ENCODE measurements around the gene PKM.

Gene PKM

DNA sequence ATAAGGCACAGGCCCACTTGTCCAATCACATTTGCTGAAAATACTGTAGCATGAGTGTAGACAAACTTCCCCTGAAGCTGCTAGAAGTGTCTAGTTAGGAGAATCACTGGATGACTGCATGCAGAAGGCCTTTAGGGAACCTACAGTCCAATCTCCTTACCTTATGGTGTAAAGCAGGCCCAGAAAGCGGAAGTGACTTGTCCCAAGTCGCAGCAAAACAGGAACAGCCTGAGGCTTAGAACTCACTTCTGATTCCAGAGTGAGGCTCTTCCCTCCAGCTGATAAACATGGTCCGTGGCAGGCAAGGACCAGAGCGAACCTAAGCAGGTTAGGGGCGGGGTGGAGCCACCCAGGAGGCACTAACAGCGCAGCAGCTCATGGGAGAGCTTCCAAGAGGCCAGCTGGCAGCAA lies 35.9 kb downstream of the PKM start:
- Histone ChIP-seq H3K14ac (ENCODE audit: low read length) (no peak overlapping the region), H3K27me3 (ENCODE audit: insufficient read depth, low read length) (no peaks in the 10 kb centered on the region), H2BK120ac (ENCODE audit: insufficient read depth, low read length, poor library complexity) (no peak overlapping the region), H4K91ac (ENCODE audit: low read depth, low read length) (no peak overlapping the region), H4K8ac (ENCODE audit: low read depth, low read length) (peak overlapping the region; percentile 20), H2BK12ac (ENCODE audit: low read length) (no peak overlapping the region), H2AK5ac (ENCODE audit: low read length) (no peak overlapping the region), H3K4me3 (ENCODE audit: low read depth, low read length) (no peak overlapping the region), H3K9ac (ENCODE audit: low read length) (no peak overlapping the region), H3K4me1 (ENCODE audit: control insufficient read depth in 1 of 2, insufficient read depth in 2 of 2, low read length in 2 of 2) (peaks cover 4 to 13% of the 10 kb centered on the region in 2 experiments), H3K27ac (ENCODE audit: low read depth, low read length) (peak overlapping the region; percentile 31), H2AFZ (ENCODE audit: insufficient read depth, low read length, poor library complexity) (no peak overlapping the region), H3K79me1 (ENCODE audit: low read length) (peaks cover 6% of the 10 kb centered on the region), H4K12ac (ENCODE audit: low read depth, low read length) (no peak overlapping the region), H3K18ac (ENCODE audit: low read length) (no peak overlapping the region), H3K9me3 (ENCODE audit: insufficient read depth, low read depth, low read length) (peaks cover 2% of the 10 kb centered on the region), H3K36me3 (ENCODE audit: control insufficient read depth in 1 of 2, insufficient read depth in 2 of 2, low read length in 2 of 2) (peaks cover 17 to 20% of the 10 kb centered on the region in 2 experiments), H3K23ac (ENCODE audit: low read length) (no peak overlapping the region), H3K79me2 (ENCODE audit: control insufficient read depth, insufficient read depth, low read length, poor library complexity) (peaks cover 2% of the 10 kb centered on the region), H2BK5ac (ENCODE audit: low read depth, low read length, poor library complexity) (no peak overlapping the region), H3K4ac (ENCODE audit: low read depth, low read length) (no peak overlapping the region), H3K4me2 (ENCODE audit: low read length) (no peak overlapping the region)
- no CpG with 5 or more reads among the region's 6 CpGs for WGBS (ENCODE audit: extremely low coverage, insufficient coverage, insufficient read length)
- peak; percentile 98 for DNase-seq

- Histone ChIP-seq H3K4ac (ENCODE audit: low read depth, low read length) (no peak overlapping the region), H3K27ac (ENCODE audit: low read depth, low read length) (no peak overlapping the region), H3K4me1 (ENCODE audit: control insufficient read depth in 1 of 2, insufficient read depth in 2 of 2, low read length in 2 of 2) (peaks cover 4 to 13% of the 10 kb centered on the region in 2 experiments), H4K91ac (ENCODE audit: low read depth, low read length) (no peak overlapping the region), H4K8ac (ENCODE audit: low read depth, low read length) (no peak overlapping the region), H4K12ac (ENCODE audit: low read depth, low read length) (no peak overlapping the region), H2BK120ac (ENCODE audit: insufficient read depth, low read length, poor library complexity) (no peak overlapping the region), H3K4me2 (ENCODE audit: low read length) (no peak overlapping the region), H3K36me3 (ENCODE audit: control insufficient read depth in 1 of 2, insufficient read depth in 2 of 2, low read length in 2 of 2) (peaks cover 7 to 9% of the 10 kb centered on the region in 2 experiments), H3K18ac (ENCODE audit: low read length) (no peak overlapping the region), H3K9me3 (ENCODE audit: insufficient read depth, low read depth, low read length) (peaks cover 2% of the 10 kb centered on the region), H3K14ac (ENCODE audit: low read length) (no peak overlapping the region), H3K79me2 (ENCODE audit: control insufficient read depth, insufficient read depth, low read length, poor library complexity) (peaks cover 2% of the 10 kb centered on the region), H2BK5ac (ENCODE audit: low read depth, low read length, poor library complexity) (no peak overlapping the region), H2BK12ac (ENCODE audit: low read length) (no peak overlapping the region), H3K27me3 (ENCODE audit: insufficient read depth, low read length) (no peaks in the 10 kb centered on the region), H3K4me3 (ENCODE audit: low read depth, low read length) (no peak overlapping the region), H2AFZ (ENCODE audit: insufficient read depth, low read length, poor library complexity) (no peak overlapping the region), H3K23ac (ENCODE audit: low read length) (no peak overlapping the region), H2AK5ac (ENCODE audit: low read length) (no peak overlapping the region), H3K79me1 (ENCODE audit: low read length) (peaks cover 6% of the 10 kb centered on the region), H3K9ac (ENCODE audit: low read length) (no peak overlapping the region)
- 100% methylated on average over 2 of the region's 8 CpGs for WGBS (ENCODE audit: extremely low coverage, insufficient coverage, insufficient read length)
- no peak for DNase-seq
Measured at GRCh38 chr15:72193836-72194396, 37.1 kb downstream of the PKM start.

GRCh38 chr15:72192416-72192815 lies 38.6 kb downstream of the PKM start:
- H3K9ac ChIP-seq (ENCODE audit: low read length), result no peak overlapping the region
- no CpG with 5 or more reads among the region's 3 CpGs for WGBS (ENCODE audit: extremely low coverage, insufficient coverage, insufficient read length)
- no peak overlapping the region for H3K23ac ChIP-seq (ENCODE audit: low read length)

DNA sequence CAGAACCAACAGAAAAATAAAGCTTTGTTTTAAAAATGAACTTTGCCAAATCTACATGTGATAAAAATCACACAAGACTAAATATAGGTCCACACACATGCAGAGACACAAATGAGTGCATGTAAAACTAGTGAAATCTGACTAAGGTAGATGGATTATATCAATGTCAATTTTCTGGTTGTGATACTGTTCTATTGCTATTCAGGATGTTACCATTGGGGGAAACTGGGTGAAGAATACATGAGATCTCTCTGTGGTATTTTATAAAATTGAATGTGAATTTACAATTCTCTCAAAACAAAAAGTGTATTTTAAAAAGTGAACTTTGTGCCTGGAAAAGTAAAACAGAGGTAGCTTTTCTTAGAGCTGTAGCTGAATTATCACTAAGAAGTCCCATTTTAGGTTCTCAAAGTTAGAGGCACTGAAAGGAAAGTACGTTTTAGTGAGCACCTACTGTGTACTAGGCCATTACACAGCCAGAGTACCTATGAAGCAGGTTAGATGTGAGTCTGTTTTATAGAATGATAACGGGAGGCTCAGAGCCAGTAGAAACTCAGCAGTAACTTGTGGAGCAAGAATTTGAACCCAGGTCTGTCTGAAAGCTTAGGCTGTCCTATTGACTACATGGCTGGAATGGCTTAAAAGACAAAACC lies 41.6 kb downstream of the PKM start:
- Histone ChIP-seq H3K4ac (ENCODE audit: low read depth, low read length) (no peak overlapping the region), H3K9ac (ENCODE audit: low read length) (no peak overlapping the region), H3K36me3 (ENCODE audit: control insufficient read depth in 1 of 2, insufficient read depth in 2 of 2, low read length in 2 of 2) (no peaks in the 10 kb centered on the region), H2AK5ac (ENCODE audit: low read length) (no peak overlapping the region), H3K4me2 (ENCODE audit: low read length) (no peak overlapping the region), H4K12ac (ENCODE audit: low read depth, low read length) (no peak overlapping the region), H3K23ac (ENCODE audit: low read length) (no peak overlapping the region), H2BK120ac (ENCODE audit: insufficient read depth, low read length, poor library complexity) (no peak overlapping the region), H3K27me3 (ENCODE audit: insufficient read depth, low read length) (no peaks in the 10 kb centered on the region), H3K14ac (ENCODE audit: low read length) (no peak overlapping the region), H2BK5ac (ENCODE audit: low read depth, low read length, poor library complexity) (no peak overlapping the region), H2AFZ (ENCODE audit: insufficient read depth, low read length, poor library complexity) (no peak overlapping the region), H3K18ac (ENCODE audit: low read length) (no peak overlapping the region), H3K9me3 (ENCODE audit: insufficient read depth, low read depth, low read length) (no peaks in the 10 kb centered on the region), H2BK12ac (ENCODE audit: low read length) (no peak overlapping the region), H4K91ac (ENCODE audit: low read depth, low read length) (no peak overlapping the region), H3K79me1 (ENCODE audit: low read length) (peaks cover 3% of the 10 kb centered on the region), H3K27ac (ENCODE audit: low read depth, low read length) (no peak overlapping the region), H3K4me1 (ENCODE audit: control insufficient read depth in 1 of 2, insufficient read depth in 2 of 2, low read length in 2 of 2) (peaks cover 3% of the 10 kb centered on the region in 2 experiments), H3K4me3 (ENCODE audit: low read depth, low read length) (no peak overlapping the region), H3K79me2 (ENCODE audit: control insufficient read depth, insufficient read depth, low read length, poor library complexity) (no peaks in the 10 kb centered on the region), H4K8ac (ENCODE audit: low read depth, low read length) (no peak overlapping the region)
- no peak for DNase-seq
- WGBS (ENCODE audit: extremely low coverage, insufficient coverage, insufficient read length), result no CpG with 5 or more reads among the region's 2 CpGs

More at GRCh38 chr15:72192416-72192815, 38.6 kb downstream of the PKM start:
- H2BK5ac ChIP-seq (ENCODE audit: low read depth, low read length, poor library complexity), result no peak overlapping the region
- H3K4ac ChIP-seq (ENCODE audit: low read depth, low read length), result no peak overlapping the region
- no peak overlapping the region for H2AK5ac ChIP-seq (ENCODE audit: low read length)
- no peak overlapping the region for H3K4me3 ChIP-seq (ENCODE audit: low read depth, low read length)
- no peak overlapping the region for H4K91ac ChIP-seq (ENCODE audit: low read depth, low read length)
- H2BK120ac ChIP-seq (ENCODE audit: insufficient read depth, low read length, poor library complexity), result no peak overlapping the region
- H3K4me1 ChIP-seq (ENCODE audit: control insufficient read depth in 1 of 2, insufficient read depth in 2 of 2, low read length in 2 of 2), result peaks cover 4 to 11% of the 10 kb centered on the region in 2 experiments
- no peak overlapping the region for H2AFZ ChIP-seq (ENCODE audit: insufficient read depth, low read length, poor library complexity)
- no peaks in the 10 kb centered on the region for H3K36me3 ChIP-seq (ENCODE audit: control insufficient read depth in 1 of 2, insufficient read depth in 2 of 2, low read length in 2 of 2)
- H4K12ac ChIP-seq (ENCODE audit: low read depth, low read length), result no peak overlapping the region
- no peaks in the 10 kb centered on the region for H3K27me3 ChIP-seq (ENCODE audit: insufficient read depth, low read length)
- H3K79me2 ChIP-seq (ENCODE audit: control insufficient read depth, insufficient read depth, low read length, poor library complexity), result peaks cover 1% of the 10 kb centered on the region
- no peak overlapping the region for H3K14ac ChIP-seq (ENCODE audit: low read length)
- H3K9me3 ChIP-seq (ENCODE audit: insufficient read depth, low read depth, low read length), result no peaks in the 10 kb centered on the region
- H3K79me1 ChIP-seq (ENCODE audit: low read length), result peaks cover 6% of the 10 kb centered on the region
- no peak for DNase-seq
- no peak overlapping the region for H3K18ac ChIP-seq (ENCODE audit: low read length)
- H4K8ac ChIP-seq (ENCODE audit: low read depth, low read length), result no peak overlapping the region
- no peak overlapping the region for H3K4me2 ChIP-seq (ENCODE audit: low read length)
- H2BK12ac ChIP-seq (ENCODE audit: low read length), result no peak overlapping the region
- no peak overlapping the region for H3K27ac ChIP-seq (ENCODE audit: low read depth, low read length)

All from trophoblast cell (in vitro differentiated cells and primary cell).